GM20431 (cell line): Measurements from ENCODE around the gene LMO2.

Experiments used
- in situ Hi-C: fragments of 300-500 bp; cut with MseI, MboI; formaldehyde crosslinking; loops from one replicate; pipeline ENCODE4 v1.15.0; 2020; ENCODE audit warnings: low sequenced_read_pairs; ENCODE audit not compliant: unreplicated experiment

LMO2 gene

DNA sequence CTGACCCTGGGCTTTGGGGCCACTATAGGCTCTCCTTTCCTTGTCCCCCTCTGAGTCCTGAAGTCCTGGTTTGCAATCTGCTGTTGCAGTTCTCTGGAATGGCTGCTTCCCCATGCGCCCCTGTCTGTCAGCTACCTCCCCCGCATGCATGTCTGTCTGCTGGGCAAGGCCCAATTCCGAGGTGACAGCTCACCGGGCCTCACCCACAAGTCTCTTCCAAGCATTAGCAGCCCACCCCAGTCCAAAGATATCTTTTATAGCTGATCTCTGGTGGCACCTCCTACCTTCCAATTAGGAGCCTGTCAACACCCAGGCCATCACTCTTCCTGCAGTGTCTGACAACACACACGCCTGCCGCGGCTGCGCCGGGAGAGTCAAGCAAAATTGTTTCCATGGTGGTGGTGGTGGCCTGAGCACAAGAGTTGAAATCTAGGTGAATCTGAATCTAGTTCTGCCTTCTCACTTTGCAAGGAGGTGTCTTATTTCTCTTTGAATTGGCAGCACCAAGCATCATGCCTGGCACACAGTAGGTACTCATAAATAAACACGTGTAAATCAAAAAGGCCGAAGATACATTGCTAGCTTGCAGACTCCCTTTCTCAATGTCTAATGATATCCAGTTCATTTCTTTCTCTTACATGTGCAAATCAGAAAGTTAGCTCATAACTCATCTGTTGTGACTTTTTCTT lies 1.2 kb upstream of the LMO2 start:
- in situ Hi-C loops = no loop called here

GRCh38 chr11:33889821-33890378 lies 2.0 kb downstream of the LMO2 start:
- in situ Hi-C loops = no loop called here

GRCh38 chr11:33889296-33889695 lies 2.6 kb downstream of the LMO2 start:
- in situ Hi-C loops = no loop called here

DNA sequence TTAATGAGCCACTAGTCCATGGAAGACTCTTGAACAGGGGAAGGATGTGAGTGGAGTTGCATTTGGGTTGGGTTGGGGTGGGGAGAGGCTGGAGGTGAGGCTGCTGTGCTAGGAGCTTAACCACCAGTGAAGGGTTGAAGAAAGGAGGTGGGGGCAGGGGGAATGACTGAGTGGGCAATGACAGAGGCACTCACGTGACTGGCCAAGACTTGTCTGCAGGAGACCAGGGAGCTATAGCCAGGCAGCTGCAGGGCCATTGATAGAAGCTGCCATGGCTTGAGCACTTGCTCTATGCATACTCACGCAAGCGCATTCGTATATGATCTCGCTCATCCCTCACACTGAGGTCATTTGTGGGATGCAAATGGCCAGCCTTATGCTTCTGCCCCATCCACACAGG lies 4.0 kb downstream of the LMO2 start:
- in situ Hi-C loops = no loop called here

- in situ Hi-C loops = no loop called here
These were observed 6.4 kb downstream of the LMO2 start for GRCh38 chr11:33885338-33886005.

GRCh38 chr11:33884601-33885000 lies 7.3 kb downstream of the LMO2 start:
- in situ Hi-C loops = no loop called here

DNA sequence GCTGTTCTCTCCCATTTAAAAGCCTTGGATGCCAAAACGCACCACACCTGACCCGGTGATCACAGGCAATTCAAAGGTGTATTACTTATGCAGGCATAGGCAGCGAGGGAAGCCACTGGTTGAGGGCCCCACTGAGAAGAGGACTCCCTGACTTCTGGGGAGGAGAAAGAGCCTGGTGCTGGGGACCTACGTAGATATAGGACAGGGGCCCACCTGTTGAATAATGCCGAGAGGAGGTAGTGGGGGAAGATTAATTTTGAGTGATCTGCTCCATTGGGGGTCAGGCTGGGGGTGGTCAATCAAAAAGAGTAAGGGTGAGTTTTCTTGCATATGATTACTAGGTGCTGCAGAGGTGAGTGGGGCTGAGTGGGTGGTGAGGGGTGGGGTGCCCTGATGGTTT lies 7.8 kb downstream of the LMO2 start:
- in situ Hi-C loops = no loop called here

GRCh38 chr11:33881651-33882503 lies 10.0 kb downstream of the LMO2 start:
- in situ Hi-C loops = no loop called here

DNA sequence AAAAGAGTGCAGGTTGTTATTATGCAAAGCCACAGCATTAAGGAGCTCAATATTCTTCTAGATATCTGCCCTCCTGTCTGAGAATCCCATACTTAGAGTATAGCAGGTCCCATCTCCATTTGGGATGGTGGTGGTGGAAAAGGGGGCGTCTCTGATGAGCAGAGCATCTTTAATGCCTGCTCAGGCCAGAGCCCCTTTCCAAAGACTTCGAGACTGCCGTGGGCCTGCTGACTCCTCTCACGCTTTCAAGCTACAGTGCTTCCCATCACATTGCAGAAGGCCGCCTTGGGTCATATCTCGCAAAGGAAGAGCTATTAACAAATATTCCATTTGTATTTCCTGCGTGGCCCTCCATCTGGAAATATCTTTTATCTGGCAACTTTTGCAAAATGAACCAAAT lies 10.9 kb downstream of the LMO2 start:
- in situ Hi-C loops = no loop called here

- in situ Hi-C loops = no loop called here
These were observed 12.5 kb downstream of the LMO2 start for GRCh38 chr11:33879375-33879774.

DNA sequence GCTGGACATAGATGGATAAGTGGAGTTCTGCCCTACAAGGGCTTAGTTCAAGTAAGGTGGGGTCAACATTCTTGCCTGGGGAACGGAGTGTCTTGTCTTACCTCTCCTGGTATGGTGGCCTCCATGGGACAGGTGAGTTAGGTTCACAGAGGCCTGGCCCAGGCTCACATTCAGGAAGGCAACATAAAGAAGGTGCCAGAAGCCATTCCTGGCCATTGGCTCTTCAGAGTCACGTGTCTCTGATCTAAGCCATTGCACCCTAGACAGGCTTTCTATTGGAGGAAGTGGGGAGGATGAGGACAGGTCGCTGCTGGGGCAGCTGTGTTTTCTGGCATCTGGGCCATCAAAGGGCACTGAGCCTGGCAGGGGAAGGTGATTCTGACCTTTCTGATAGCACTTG lies 14.8 kb downstream of the LMO2 start:
- in situ Hi-C loops = no loop called here

GRCh38 chr11:33875621-33876294 lies 16.1 kb downstream of the LMO2 start:
- in situ Hi-C loops = no loop called here

DNA sequence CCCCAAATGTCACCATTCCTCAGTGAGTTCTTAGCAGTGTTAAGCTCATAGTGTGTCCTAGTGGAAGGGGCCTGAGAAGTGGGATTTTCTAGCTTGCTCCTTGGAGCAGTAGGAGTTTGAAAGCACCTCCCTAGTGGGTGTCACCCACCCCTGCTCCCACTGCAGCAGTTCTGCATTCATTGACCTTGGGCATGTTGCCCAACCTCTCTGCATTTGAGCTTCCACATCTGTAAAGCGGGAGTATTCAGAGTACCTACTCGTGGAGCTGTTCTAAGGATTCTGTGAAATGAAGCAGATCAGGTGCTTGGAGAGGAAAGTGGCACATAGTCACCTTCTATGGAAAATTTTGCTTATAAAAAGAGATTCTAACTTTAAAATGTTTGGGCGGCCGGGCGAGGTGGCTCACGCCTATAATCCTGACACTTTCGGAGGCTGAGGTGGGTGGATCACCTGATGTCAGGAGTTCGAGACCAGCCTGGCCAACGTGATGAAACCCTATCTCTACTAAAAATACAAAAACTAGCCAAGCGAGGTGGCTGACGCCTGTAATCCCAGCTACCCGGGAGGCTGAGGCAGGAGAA lies 16.9 kb downstream of the LMO2 start:
- in situ Hi-C loops = loop anchor here (25.0 kb wide), 2 partner anchors 287 to 487 kb away; partner anchors contain the start of gene ABTB2

- in situ Hi-C loops = loop anchor here (25.0 kb wide), 2 partner anchors 288 to 488 kb away; partner anchors contain the start of gene ABTB2
These were observed 17.4 kb downstream of the LMO2 start for GRCh38 chr11:33874433-33874832.

- in situ Hi-C loops = loop anchor here (10.0 to 25.0 kb wide), 3 partner anchors 105 to 493 kb away; partner anchors contain the start of gene ABTB2
These were observed 22.1 kb downstream of the LMO2 start for GRCh38 chr11:33869481-33870422.

- in situ Hi-C loops = loop anchor here (10.0 to 25.0 kb wide), 3 partner anchors 106 to 493 kb away; partner anchors contain the start of gene ABTB2
These were observed 23.0 kb downstream of the LMO2 start for GRCh38 chr11:33868647-33869461.

DNA sequence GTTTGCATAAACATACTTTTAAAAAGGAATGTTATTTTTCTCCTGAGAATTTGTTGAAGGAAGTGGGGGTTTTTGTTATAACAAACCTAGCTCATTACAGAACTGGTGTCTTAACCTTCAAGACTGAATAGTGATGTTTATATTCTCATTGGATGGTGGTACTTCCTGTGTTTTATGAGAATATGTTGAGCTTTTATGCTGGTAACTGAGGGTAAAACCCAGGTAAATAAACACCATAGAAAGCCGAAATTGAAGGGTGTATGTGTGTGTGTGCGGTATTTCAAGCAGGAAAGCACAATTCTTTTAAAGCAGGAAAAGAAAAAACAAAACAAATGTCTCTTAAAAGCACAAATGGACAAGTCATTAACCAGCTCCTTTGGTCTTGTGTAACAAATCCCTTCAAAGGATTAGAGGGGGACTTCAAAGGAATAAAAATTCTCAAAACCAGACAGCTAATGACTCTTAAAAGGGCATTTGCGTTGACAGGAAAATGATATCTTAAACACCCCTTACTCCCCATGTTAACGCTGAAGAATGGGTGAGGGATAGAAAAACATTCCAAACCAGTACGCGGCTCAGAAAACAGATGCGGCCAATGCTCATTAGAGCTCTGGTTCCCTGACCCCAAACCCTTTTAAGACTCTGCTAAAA lies 23.8 kb downstream of the LMO2 start:
- in situ Hi-C loops = loop anchor here (10.0 to 25.0 kb wide), 3 partner anchors 107 to 494 kb away; partner anchors contain the start of gene ABTB2
